ENCODE measurements around the gene RIGI. TPM values are rescaled to one million over a fixed set of nuclear protein-coding genes. Genes with fewer than 3 reads are reported as not detected.

RIGI gene
- total and polyA plus RNA-seq, 9 of the 15 experiments (the other 6 are each of a cell fraction or from before 2014, with no cell fraction given), result 0.27 to 1.1 (median 0.54) TPM

DNA sequence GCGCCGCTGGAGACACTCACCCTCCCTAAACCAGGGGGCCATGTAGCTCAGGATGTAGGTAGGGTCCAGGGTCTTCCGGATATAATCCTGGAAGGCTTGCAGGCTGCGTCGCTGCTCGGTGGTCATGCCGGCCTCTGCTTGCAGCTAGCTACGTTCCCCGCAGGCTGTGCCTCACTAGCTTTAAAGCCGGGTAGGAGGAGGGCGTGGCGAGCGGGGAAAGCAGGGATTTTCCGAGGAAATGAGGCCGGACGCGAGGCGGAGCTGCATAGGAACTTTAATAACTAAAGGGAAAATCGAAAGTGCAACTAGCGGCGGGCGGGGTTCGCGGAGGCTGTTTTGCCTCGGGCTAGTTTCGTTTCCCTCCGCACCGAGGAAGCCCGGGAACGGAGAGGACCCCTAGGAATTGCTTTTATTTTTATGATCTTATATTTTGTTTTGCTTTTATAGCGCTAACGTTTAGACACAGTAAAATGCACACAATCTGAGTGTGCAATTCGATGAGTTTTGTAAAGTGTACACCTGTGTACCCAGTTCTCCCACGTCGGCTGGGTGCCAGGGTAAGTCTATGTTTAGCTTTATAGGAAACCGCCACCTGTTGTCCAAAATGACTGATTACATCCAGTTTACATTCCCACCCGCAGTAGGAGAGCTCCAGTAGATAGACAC, at the start of gene RIGI (continued):
- no peak for TF ChIP-seq ZNF324 (CRISPR knock-in tag; IDR thresholded peaks at IDR 0.05)
- TF ChIP-seq, protein P1, sequence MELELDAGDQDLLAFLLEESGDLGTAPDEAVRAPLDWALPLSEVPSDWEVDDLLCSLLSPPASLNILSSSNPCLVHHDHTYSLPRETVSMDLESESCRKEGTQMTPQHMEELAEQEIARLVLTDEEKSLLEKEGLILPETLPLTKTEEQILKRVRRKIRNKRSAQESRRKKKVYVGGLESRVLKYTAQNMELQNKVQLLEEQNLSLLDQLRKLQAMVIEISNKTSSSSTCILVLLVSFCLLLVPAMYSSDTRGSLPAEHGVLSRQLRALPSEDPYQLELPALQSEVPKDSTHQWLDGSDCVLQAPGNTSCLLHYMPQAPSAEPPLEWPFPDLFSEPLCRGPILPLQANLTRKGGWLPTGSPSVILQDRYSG (tag; conservative IDR thresholded peaks at IDR 0.05; ENCODE audit: low read depth), result no peak
- TF ChIP-seq, protein P2, sequence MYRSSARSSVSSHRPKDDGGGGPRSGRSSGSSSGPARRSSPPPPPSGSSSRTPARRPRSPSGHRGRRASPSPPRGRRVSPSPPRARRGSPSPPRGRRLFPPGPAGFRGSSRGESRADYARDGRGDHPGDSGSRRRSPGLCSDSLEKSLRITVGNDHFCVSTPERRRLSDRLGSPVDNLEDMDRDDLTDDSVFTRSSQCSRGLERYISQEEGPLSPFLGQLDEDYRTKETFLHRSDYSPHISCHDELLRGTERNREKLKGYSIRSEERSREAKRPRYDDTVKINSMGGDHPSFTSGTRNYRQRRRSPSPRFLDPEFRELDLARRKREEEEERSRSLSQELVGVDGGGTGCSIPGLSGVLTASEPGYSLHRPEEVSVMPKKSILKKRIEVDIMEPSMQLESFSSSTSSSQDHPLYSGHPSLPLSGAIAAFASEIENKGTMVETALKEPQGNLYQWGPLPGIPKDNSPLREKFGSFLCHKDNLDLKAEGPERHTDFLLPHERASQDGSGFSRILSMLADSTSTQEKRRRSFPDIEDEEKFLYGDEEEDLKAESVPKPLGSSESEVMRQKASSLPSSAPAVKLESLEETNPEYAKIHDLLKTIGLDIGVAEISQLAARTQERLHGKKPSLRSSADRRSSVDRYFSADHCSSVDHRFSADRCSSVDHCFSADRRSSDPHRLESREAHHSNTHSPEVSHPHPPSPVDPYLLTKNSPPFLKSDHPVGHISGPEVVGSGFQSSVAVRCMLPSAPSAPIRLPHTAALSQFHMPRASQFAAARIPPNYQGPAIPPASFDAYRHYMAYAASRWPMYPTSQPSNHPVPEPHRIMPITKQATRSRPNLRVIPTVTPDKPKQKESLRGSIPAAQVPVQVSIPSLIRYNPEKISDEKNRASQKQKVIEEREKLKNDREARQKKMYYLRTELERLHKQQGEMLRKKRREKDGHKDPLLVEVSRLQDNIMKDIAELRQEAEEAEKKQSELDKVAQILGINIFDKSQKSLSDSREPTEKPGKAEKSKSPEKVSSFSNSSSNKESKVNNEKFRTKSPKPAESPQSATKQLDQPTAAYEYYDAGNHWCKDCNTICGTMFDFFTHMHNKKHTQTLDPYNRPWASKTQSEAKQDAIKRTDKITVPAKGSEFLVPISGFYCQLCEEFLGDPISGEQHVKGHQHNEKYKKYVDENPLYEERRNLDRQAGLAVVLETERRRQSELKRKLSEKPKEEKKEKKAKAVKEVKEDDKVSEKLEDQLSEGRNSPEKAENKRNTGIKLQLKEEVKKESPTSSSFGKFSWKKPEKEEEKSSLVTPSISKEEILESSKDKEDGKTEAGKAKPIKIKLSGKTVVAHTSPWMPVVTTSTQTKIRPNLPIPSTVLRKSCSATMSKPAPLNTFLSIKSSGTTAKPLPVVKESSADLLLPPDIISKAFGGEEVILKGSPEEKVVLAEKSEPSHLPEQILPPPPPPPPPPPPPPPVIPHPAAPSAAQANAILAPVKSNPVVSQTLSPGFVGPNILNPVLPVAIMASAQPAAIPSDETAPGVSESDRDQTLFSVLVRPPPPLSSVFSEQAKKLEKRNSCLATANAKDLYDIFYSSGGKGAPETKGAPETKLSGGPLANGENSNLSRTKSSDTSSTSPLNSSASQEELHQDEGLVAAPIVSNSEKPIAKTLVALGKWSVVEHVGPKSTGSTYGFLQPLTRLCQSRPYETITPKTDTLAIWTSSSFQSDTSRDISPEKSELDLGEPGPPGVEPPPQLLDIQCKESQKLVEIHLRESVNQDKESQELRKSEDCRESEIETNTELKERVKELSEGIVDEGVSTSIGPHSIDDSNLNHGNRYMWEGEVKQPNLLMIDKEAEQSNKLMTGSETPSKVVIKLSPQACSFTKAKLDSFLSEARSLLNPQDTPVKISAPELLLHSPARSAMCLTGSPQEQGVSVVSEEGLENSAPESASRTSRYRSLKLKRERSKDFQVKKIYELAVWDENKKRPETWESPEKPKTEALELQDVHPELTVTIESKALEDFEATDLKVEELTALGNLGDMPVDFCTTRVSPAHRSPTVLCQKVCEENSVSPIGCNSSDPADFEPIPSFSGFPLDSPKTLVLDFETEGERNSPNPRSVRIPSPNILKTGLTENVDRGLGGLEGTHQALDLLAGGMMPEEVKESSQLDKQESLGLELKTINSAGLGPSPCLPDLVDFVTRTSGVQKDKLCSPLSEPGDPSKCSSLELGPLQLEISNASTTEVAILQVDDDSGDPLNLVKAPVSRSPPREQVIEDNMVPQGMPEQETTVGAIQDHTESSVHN (IDR thresholded peaks at IDR 0.05; ENCODE audit: borderline replicate concordance in 1 of 2, low read depth in 1 of 2), result peak in 1 of 2 experiments; percentile 54; a peak in 1 of 4 replicates
- no peak for TF ChIP-seq ZSCAN29 (IDR thresholded peaks at IDR 0.05)
- TF ChIP-seq, protein P3, sequence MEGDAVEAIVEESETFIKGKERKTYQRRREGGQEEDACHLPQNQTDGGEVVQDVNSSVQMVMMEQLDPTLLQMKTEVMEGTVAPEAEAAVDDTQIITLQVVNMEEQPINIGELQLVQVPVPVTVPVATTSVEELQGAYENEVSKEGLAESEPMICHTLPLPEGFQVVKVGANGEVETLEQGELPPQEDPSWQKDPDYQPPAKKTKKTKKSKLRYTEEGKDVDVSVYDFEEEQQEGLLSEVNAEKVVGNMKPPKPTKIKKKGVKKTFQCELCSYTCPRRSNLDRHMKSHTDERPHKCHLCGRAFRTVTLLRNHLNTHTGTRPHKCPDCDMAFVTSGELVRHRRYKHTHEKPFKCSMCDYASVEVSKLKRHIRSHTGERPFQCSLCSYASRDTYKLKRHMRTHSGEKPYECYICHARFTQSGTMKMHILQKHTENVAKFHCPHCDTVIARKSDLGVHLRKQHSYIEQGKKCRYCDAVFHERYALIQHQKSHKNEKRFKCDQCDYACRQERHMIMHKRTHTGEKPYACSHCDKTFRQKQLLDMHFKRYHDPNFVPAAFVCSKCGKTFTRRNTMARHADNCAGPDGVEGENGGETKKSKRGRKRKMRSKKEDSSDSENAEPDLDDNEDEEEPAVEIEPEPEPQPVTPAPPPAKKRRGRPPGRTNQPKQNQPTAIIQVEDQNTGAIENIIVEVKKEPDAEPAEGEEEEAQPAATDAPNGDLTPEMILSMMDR (IDR thresholded peaks at IDR 0.05 in 2 of 3, conservative IDR thresholded peaks at IDR 0.05 in 1 of 3; ENCODE audit: insufficient read depth in 2 of 3, low read depth in 1 of 3, low read length in 3 of 3), result peak; percentile 31 to 55 (median 53); a peak in 5 of 6 replicates
- TF ChIP-seq FOXA1 (IDR thresholded peaks at IDR 0.05; ENCODE audit: borderline replicate concordance), result no peak
- TF ChIP-seq HNRNPK (IDR thresholded peaks at IDR 0.05; ENCODE audit: low read depth, low read length, poor library complexity, severe bottlenecking), result no peak
- no peak for TF ChIP-seq HOXB6 (CRISPR knock-in tag; IDR thresholded peaks at IDR 0.05; ENCODE audit: borderline replicate concordance)
- no peak for TF ChIP-seq CHCHD3 (CRISPR knock-in tag; IDR thresholded peaks at IDR 0.05)
- TF ChIP-seq ZFP36 (IDR thresholded peaks at IDR 0.05; ENCODE audit: low read depth, low read length, partially characterized antibody), result peak; percentile 25
- no peak for TF ChIP-seq ZNF146 (CRISPR knock-in tag; IDR thresholded peaks at IDR 0.05; ENCODE audit: unreplicated experiment)
- no peak for TF ChIP-seq SREBF2 (CRISPR knock-in tag; IDR thresholded peaks at IDR 0.05)
- TF ChIP-seq FOXK2 (conservative IDR thresholded peaks at IDR 0.05 in 1 of 2, IDR thresholded peaks at IDR 0.05 in 1 of 2; ENCODE audit: low read depth in 2 of 2), result peak; percentile 77 to 84
- TF ChIP-seq, protein P4, sequence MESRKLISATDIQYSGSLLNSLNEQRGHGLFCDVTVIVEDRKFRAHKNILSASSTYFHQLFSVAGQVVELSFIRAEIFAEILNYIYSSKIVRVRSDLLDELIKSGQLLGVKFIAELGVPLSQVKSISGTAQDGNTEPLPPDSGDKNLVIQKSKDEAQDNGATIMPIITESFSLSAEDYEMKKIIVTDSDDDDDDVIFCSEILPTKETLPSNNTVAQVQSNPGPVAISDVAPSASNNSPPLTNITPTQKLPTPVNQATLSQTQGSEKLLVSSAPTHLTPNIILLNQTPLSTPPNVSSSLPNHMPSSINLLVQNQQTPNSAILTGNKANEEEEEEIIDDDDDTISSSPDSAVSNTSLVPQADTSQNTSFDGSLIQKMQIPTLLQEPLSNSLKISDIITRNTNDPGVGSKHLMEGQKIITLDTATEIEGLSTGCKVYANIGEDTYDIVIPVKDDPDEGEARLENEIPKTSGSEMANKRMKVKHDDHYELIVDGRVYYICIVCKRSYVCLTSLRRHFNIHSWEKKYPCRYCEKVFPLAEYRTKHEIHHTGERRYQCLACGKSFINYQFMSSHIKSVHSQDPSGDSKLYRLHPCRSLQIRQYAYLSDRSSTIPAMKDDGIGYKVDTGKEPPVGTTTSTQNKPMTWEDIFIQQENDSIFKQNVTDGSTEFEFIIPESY (CRISPR knock-in tag; IDR thresholded peaks at IDR 0.05), result no peak
